Neutrophil (primary cell): ENCODE results near the gene JAM3.

ENCODE experiments used
- H3K27ac ChIP-seq: fragments of 200-600 bp; sonication (generic); 2 replicates; pipeline ENCODE4 v1.5.1; 2016; ENCODE audit warnings: mild to moderate bottlenecking, moderate library complexity
- H3K27me3 ChIP-seq: fragments of 200-600 bp; sonication (generic); 2 replicates; pipeline ENCODE4 v1.6.0; 2016; ENCODE audit warnings: mild to moderate bottlenecking
- H3K36me3 ChIP-seq: fragments of 200-600 bp; sonication (generic); 2 replicates; pipeline ENCODE4 v1.5.1; 2017
- H3K4me1 ChIP-seq, 2 experiments: fragments of 200-600 bp in 1 of 2; sonication (generic) in 1 of 2; 1 replicate in 1 of 2; 2 replicates in 1 of 2; pipeline versions ENCODE4 v1.5.1 to v1.6.1; 2013 to 2016; ENCODE audit warnings: low read depth in 1 of 2, low read length in 1 of 2, mild to moderate bottlenecking in 1 of 2, moderate library complexity in 1 of 2; ENCODE audit not compliant: control insufficient read depth in 1 of 2, insufficient read depth in 1 of 2
- H3K4me3 ChIP-seq, 2 experiments: fragments of 200-600 bp in 1 of 2; sonication (generic) in 1 of 2; 1 replicate in 1 of 2; 2 replicates in 1 of 2; pipeline ENCODE4 v1.5.1; 2013 to 2016; ENCODE audit warnings: low read depth in 1 of 2, low read length in 1 of 2, mild to moderate bottlenecking in 1 of 2, moderate library complexity in 1 of 2
- H3K9me3 ChIP-seq: fragments of 200-600 bp; sonication (generic); 2 replicates; pipeline ENCODE4 v1.5.1; 2016
- CTCF ChIP-seq: fragments of 200-600 bp; sonication (generic); IDR thresholded peaks from 2 replicates; pipeline ENCODE4 v1.5.1; 2016; ENCODE audit warnings: antibody characterized with exemption

The JAM3 gene

DNA sequence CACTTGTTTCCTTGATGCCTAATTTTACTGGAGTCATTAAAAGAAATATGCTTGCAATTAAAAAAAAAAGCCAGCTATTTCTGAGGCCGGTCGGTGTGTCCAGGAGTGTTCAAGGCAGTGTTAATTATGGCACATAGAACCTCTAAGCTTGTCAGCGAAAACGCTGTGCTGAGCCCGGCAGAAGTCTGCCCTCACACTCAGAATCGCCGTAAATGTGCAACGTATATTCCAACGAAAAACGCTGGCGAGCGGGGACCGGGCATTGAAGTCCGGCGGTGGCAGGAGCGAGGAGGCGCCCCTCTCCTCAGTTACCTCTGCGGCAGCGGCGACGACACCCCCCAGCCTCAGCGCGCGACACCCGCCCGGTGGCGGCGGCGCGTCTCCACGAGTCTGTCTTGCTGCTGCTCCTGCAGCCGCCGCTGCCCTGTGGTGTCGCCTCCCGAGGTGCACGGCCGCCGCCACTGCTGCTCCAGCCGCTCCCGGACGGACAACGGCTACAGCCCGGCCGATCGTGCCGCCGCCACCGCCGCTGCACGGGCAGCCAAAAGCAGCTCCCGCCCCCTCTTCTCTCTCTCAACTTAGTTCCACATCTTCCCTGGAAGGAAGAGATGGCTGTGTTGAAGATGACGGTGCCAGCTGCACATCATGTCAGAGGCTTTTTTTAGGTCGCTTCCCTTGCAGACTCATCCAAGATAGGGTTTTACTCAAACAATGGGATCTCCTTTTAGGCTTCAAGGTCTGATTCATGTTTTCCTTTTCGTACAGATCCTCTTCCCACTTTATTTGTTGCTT lies 56.0 kb downstream of the JAM3 start:
- no peaks in the 10 kb centered on the region for H3K4me1 ChIP-seq
- no peak for TF ChIP-seq CTCF
- no peak overlapping the region for H3K27ac ChIP-seq
- H3K4me3 ChIP-seq, result no peak overlapping the region
- H3K36me3 ChIP-seq, result no peaks in the 10 kb centered on the region
- no peaks in the 10 kb centered on the region for H3K9me3 ChIP-seq
- H3K27me3 ChIP-seq, result peaks cover 82% of the 10 kb centered on the region

- no peak for TF ChIP-seq CTCF
- H3K4me1 ChIP-seq, result no peaks in the 10 kb centered on the region
- H3K4me3 ChIP-seq, result no peak overlapping the region
- H3K9me3 ChIP-seq, result no peaks in the 10 kb centered on the region
- H3K27ac ChIP-seq, result no peak overlapping the region
- no peaks in the 10 kb centered on the region for H3K36me3 ChIP-seq
- peaks cover 80% of the 10 kb centered on the region for H3K27me3 ChIP-seq
These were observed 56.6 kb downstream of the JAM3 start for GRCh38 chr11:134125507-134125906.

GRCh38 chr11:134126217-134126822 lies 57.4 kb downstream of the JAM3 start:
- Histone ChIP-seq H3K4me3 (no peak overlapping the region), H3K4me1 (no peaks in the 10 kb centered on the region), H3K36me3 (no peaks in the 10 kb centered on the region), H3K9me3 (no peaks in the 10 kb centered on the region), H3K27ac (no peak overlapping the region), H3K27me3 (peaks cover 72% of the 10 kb centered on the region)
- TF ChIP-seq CTCF, result no peak

DNA sequence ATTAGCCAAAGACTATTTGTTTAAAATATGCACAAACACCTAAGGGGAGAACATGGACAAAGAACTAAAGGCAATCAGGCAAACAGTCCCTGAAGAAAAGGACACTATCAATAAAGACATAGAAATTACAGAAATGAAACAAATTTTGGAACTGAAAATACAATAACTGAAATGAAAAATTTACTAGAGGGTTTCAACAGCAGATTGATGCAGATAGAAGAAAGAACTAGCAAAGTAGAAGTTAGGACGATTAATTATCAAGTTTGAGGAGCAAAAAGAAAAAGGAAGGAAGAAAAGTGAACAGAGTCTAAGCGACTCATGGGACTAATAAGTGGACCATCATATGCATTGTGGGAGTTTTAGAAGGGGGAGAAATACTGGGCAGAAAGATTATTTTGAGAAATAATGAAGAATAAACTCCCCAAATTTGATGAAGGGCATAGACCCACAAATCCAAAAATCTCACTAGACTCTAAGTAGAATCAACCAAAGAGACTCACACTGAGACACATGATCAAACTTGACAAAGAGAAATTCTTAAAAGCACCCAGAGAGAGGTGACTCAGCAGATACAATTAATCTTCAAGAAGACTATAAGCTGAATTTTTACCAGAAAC lies 62.9 kb downstream of the JAM3 start:
- Histone ChIP-seq H3K4me1 (no peaks in the 10 kb centered on the region), H3K27ac (no peak overlapping the region), H3K9me3 (no peaks in the 10 kb centered on the region), H3K27me3 (peaks cover 18% of the 10 kb centered on the region), H3K36me3 (no peaks in the 10 kb centered on the region), H3K4me3 (no peak overlapping the region)
- TF ChIP-seq CTCF, result no peak

DNA sequence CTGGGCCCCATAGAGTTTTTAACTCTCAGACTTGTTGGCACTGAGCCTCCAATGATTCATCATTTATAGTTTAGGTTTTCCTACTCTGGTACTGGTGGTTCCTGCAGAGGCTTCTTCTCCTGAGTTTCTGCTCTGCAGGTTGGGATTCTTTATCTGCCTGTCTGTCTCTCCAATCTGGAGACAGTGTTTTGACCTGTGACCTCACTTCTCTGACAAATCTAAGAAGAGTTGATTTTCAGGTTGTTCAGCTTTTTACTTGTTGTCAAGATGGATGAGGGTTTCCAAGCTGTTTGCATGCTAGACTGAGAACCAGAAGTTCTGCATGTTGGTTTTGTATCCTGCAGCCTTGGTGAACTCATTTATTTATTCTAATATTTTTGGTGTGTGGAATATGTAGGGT lies 63.9 kb downstream of the JAM3 start:
- H3K4me3 ChIP-seq, result no peak overlapping the region
- no peaks in the 10 kb centered on the region for H3K4me1 ChIP-seq
- H3K9me3 ChIP-seq, result no peaks in the 10 kb centered on the region
- TF ChIP-seq CTCF, result no peak
- H3K27ac ChIP-seq, result no peak overlapping the region
- H3K36me3 ChIP-seq, result no peaks in the 10 kb centered on the region
- peaks cover 7% of the 10 kb centered on the region for H3K27me3 ChIP-seq
